Measurements from ENCODE around the gene NGRN. TPM values are rescaled to one million over a fixed set of nuclear protein-coding genes. Genes with fewer than 3 reads are reported as not detected.

The NGRN gene
- total and polyA plus RNA-seq, 2 experiments from 2014 or later = 88.9 to 131 TPM

- H3F3A ChIP-seq (replicated peaks; ENCODE audit: low read depth) = 0 out of 2 replicates have a peak, but pooled peaks cover 2% of the 10 kb centered on the region
- DNase-seq (ENCODE audit: low spot score) (peak; percentile 24), ATAC-seq (peak; percentile 40; the same call in 2 of the 3 replicates)
- no peak overlapping the region for H3K4me2 ChIP-seq
- no peak overlapping the region for H3K4me3 Mint-ChIP-seq
- H2AFZ ChIP-seq = no peak overlapping the region
- H3K4me3 ChIP-seq = no peak overlapping the region
- H3K27ac Mint-ChIP-seq = no peak overlapping the region
- H3K27me3 Mint-ChIP-seq (ENCODE audit: insufficient read depth, low read depth, poor library complexity) = peaks cover 10% of the 10 kb centered on the region
- peaks cover 8% of the 10 kb centered on the region; the same call in 1 of the 2 replicates for H3K4me1 ChIP-seq (ENCODE audit: insufficient read depth)
- H3K36me3 ChIP-seq (ENCODE audit: insufficient read depth) = no peaks in the 10 kb centered on the region
- H3K27ac ChIP-seq (ENCODE audit: low read depth) = no peak overlapping the region
- H3K9me2 ChIP-seq (ENCODE audit: insufficient read depth) = no peaks in the 10 kb centered on the region
- peak in 1 of 2 experiments; percentile 49; a peak in 3 of 4 replicates for TF ChIP-seq CTCF (conservative IDR thresholded peaks at IDR 0.05; ENCODE audit: low read depth in 2 of 2)
- TF ChIP-seq, protein P1, sequence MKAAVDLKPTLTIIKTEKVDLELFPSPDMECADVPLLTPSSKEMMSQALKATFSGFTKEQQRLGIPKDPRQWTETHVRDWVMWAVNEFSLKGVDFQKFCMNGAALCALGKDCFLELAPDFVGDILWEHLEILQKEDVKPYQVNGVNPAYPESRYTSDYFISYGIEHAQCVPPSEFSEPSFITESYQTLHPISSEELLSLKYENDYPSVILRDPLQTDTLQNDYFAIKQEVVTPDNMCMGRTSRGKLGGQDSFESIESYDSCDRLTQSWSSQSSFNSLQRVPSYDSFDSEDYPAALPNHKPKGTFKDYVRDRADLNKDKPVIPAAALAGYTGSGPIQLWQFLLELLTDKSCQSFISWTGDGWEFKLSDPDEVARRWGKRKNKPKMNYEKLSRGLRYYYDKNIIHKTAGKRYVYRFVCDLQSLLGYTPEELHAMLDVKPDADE (IDR thresholded peaks at IDR 0.05) = no peak
- no peaks in the 10 kb centered on the region for H3K27me3 ChIP-seq (ENCODE audit: insufficient read depth)
- peaks cover 29% of the 10 kb centered on the region for H3K4me1 Mint-ChIP-seq
- no peaks in the 10 kb centered on the region for H3K79me2 ChIP-seq (replicated peaks; ENCODE audit: insufficient read depth)
- H3K36me3 Mint-ChIP-seq (ENCODE audit: low read depth) = no peaks in the 10 kb centered on the region
- no peaks in the 10 kb centered on the region for H3K9me3 Mint-ChIP-seq
- no peaks in the 10 kb centered on the region for H4K20me1 ChIP-seq (replicated peaks; ENCODE audit: insufficient read depth)
These were observed 29.3 kb downstream of the NGRN start for GRCh38 chr15:90294601-90295269.

DNA sequence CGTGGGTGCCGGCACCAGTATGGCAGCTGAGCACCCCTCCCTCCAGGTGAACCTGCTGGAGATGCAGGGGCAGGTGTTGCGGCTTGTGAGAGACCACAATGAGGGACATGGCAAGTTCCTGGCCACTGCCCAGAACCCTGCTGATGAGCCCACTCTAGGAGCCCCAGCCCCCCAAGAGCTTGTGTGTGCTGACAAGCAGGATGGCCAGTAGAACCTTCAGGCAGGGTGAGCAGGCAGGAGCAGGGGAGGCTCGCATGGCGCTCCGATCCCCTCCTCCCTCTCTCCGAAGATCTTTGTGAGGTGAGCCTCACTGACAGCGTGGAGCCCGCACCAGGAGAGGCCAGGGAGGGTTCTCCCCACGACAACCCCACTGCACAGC lies 29.8 kb downstream of the NGRN start:
- Histone ChIP-seq H3K9me2 (ENCODE audit: insufficient read depth) (no peaks in the 10 kb centered on the region), H3K4me3 (no peak overlapping the region), H3K79me2 (replicated peaks; ENCODE audit: insufficient read depth) (no peaks in the 10 kb centered on the region), H3K27ac (ENCODE audit: low read depth) (no peak overlapping the region), H2AFZ (no peak overlapping the region), H3F3A (replicated peaks; ENCODE audit: low read depth) (0 out of 2 replicates have a peak, but pooled peaks cover 2% of the 10 kb centered on the region), H3K4me2 (no peak overlapping the region), H3K27me3 (ENCODE audit: insufficient read depth) (no peaks in the 10 kb centered on the region), H3K4me1 (ENCODE audit: insufficient read depth) (peaks cover 8% of the 10 kb centered on the region; the same call in 1 of the 2 replicates), H3K36me3 (ENCODE audit: insufficient read depth) (no peaks in the 10 kb centered on the region), H4K20me1 (replicated peaks; ENCODE audit: insufficient read depth) (no peaks in the 10 kb centered on the region)
- ATAC-seq = peak; percentile 15; the same call in 2 of the 3 replicates
- no peak overlapping the region; the same call in 1 of the 2 replicates for H3K27ac Mint-ChIP-seq
- peaks cover 12% of the 10 kb centered on the region for H3K27me3 Mint-ChIP-seq (ENCODE audit: insufficient read depth, low read depth, poor library complexity)
- DNase-seq (ENCODE audit: low spot score) = no peak
- H3K36me3 Mint-ChIP-seq (ENCODE audit: low read depth) = no peaks in the 10 kb centered on the region
- H3K4me1 Mint-ChIP-seq = peaks cover 29% of the 10 kb centered on the region
- H3K9me3 Mint-ChIP-seq = no peaks in the 10 kb centered on the region
- H3K4me3 Mint-ChIP-seq = peak overlapping the region; percentile 34; the same call in 1 of the 3 replicates
- no peak for TF ChIP-seq CREB1 (CRISPR knock-in tag; IDR thresholded peaks at IDR 0.05; ENCODE audit: low read depth)
- no peak for TF ChIP-seq EZH2phosphoT487 (IDR thresholded peaks at IDR 0.05; ENCODE audit: unreplicated experiment)
- TF ChIP-seq ZNF331 (CRISPR knock-in tag; IDR thresholded peaks at IDR 0.05; ENCODE audit: low read depth) = no peak
- TF ChIP-seq, protein P2, sequence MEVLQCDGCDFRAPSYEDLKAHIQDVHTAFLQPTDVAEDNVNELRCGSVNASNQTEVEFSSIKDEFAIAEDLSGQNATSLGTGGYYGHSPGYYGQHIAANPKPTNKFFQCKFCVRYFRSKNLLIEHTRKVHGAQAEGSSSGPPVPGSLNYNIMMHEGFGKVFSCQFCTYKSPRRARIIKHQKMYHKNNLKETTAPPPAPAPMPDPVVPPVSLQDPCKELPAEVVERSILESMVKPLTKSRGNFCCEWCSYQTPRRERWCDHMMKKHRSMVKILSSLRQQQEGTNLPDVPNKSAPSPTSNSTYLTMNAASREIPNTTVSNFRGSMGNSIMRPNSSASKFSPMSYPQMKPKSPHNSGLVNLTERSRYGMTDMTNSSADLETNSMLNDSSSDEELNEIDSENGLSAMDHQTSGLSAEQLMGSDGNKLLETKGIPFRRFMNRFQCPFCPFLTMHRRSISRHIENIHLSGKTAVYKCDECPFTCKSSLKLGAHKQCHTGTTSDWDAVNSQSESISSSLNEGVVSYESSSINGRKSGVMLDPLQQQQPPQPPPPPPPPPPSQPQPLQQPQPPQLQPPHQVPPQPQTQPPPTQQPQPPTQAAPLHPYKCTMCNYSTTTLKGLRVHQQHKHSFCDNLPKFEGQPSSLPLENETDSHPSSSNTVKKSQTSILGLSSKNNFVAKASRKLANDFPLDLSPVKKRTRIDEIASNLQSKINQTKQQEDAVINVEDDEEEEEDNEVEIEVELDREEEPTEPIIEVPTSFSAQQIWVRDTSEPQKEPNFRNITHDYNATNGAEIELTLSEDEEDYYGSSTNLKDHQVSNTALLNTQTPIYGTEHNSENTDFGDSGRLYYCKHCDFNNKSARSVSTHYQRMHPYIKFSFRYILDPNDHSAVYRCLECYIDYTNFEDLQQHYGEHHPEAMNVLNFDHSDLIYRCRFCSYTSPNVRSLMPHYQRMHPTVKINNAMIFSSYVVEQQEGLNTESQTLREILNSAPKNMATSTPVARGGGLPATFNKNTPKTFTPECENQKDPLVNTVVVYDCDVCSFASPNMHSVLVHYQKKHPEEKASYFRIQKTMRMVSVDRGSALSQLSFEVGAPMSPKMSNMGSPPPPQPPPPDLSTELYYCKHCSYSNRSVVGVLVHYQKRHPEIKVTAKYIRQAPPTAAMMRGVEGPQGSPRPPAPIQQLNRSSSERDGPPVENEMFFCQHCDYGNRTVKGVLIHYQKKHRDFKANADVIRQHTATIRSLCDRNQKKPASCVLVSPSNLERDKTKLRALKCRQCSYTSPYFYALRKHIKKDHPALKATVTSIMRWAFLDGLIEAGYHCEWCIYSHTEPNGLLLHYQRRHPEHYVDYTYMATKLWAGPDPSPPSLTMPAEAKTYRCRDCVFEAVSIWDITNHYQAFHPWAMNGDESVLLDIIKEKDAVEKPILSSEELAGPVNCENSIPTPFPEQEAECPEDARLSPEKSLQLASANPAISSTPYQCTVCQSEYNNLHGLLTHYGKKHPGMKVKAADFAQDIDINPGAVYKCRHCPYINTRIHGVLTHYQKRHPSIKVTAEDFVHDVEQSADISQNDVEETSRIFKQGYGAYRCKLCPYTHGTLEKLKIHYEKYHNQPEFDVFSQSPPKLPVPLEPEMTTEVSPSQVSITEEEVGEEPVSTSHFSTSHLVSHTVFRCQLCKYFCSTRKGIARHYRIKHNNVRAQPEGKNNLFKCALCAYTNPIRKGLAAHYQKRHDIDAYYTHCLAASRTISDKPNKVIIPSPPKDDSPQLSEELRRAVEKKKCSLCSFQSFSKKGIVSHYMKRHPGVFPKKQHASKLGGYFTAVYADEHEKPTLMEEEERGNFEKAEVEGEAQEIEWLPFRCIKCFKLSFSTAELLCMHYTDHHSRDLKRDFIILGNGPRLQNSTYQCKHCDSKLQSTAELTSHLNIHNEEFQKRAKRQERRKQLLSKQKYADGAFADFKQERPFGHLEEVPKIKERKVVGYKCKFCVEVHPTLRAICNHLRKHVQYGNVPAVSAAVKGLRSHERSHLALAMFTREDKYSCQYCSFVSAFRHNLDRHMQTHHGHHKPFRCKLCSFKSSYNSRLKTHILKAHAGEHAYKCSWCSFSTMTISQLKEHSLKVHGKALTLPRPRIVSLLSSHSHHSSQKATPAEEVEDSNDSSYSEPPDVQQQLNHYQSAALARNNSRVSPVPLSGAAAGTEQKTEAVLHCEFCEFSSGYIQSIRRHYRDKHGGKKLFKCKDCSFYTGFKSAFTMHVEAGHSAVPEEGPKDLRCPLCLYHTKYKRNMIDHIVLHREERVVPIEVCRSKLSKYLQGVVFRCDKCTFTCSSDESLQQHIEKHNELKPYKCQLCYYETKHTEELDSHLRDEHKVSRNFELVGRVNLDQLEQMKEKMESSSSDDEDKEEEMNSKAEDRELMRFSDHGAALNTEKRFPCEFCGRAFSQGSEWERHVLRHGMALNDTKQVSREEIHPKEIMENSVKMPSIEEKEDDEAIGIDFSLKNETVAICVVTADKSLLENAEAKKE (CRISPR knock-in tag; IDR thresholded peaks at IDR 0.05) = no peak
- TF ChIP-seq ZNF114 (CRISPR knock-in tag; IDR thresholded peaks at IDR 0.05) = no peak
- no peak for TF ChIP-seq NANOG (IDR thresholded peaks at IDR 0.05; ENCODE audit: borderline replicate concordance)
- TF ChIP-seq, protein P1 (IDR thresholded peaks at IDR 0.05) = no peak
- TF ChIP-seq POLR2AphosphoS5 (IDR thresholded peaks at IDR 0.05; ENCODE audit: low read depth) = no peak
